Measurements from ENCODE around the gene TPBGL.

TPBGL gene

GRCh38 chr11:75249704-75250103 lies 9.1 kb downstream of the TPBGL start:
- H3K27me3 ChIP-seq (ENCODE audit: insufficient read depth, low read depth, severe bottlenecking): no peaks in the 10 kb centered on the region
- no peaks in the 10 kb centered on the region for H3K36me3 ChIP-seq
- peak; percentile 5 for DNase-seq
- H3K27ac ChIP-seq: no peak overlapping the region
- TF ChIP-seq, protein P1, sequence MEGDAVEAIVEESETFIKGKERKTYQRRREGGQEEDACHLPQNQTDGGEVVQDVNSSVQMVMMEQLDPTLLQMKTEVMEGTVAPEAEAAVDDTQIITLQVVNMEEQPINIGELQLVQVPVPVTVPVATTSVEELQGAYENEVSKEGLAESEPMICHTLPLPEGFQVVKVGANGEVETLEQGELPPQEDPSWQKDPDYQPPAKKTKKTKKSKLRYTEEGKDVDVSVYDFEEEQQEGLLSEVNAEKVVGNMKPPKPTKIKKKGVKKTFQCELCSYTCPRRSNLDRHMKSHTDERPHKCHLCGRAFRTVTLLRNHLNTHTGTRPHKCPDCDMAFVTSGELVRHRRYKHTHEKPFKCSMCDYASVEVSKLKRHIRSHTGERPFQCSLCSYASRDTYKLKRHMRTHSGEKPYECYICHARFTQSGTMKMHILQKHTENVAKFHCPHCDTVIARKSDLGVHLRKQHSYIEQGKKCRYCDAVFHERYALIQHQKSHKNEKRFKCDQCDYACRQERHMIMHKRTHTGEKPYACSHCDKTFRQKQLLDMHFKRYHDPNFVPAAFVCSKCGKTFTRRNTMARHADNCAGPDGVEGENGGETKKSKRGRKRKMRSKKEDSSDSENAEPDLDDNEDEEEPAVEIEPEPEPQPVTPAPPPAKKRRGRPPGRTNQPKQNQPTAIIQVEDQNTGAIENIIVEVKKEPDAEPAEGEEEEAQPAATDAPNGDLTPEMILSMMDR (IDR thresholded peaks at IDR 0.05; ENCODE audit: low read depth, low read length): no peak
- no peaks in the 10 kb centered on the region for H3K9me3 ChIP-seq (ENCODE audit: severe bottlenecking)
- H3K4me3 ChIP-seq (ENCODE audit: low read depth, low read length): no peak overlapping the region

- no peak overlapping the region for H3K27ac ChIP-seq
- H3K36me3 ChIP-seq: no peaks in the 10 kb centered on the region
- TF ChIP-seq, protein P1 (IDR thresholded peaks at IDR 0.05; ENCODE audit: low read depth, low read length): no peak
- H3K27me3 ChIP-seq (ENCODE audit: insufficient read depth, low read depth, severe bottlenecking): no peaks in the 10 kb centered on the region
- no peaks in the 10 kb centered on the region for H3K9me3 ChIP-seq (ENCODE audit: severe bottlenecking)
- H3K4me3 ChIP-seq (ENCODE audit: low read depth, low read length): no peak overlapping the region
- DNase-seq: no peak
Observed at GRCh38 chr11:75254326-75254725, 13.8 kb downstream of the TPBGL start.

- Histone ChIP-seq H3K36me3 (no peaks in the 10 kb centered on the region), H3K27ac (no peak overlapping the region), H3K27me3 (ENCODE audit: insufficient read depth, low read depth, severe bottlenecking) (no peaks in the 10 kb centered on the region), H3K4me3 (ENCODE audit: low read depth, low read length) (no peak overlapping the region), H3K9me3 (ENCODE audit: severe bottlenecking) (no peaks in the 10 kb centered on the region)
- no peak for DNase-seq
- TF ChIP-seq, protein P1 (IDR thresholded peaks at IDR 0.05; ENCODE audit: low read depth, low read length): no peak
Observed at GRCh38 chr11:75260396-75261170, 20.0 kb downstream of the TPBGL start.

DNA sequence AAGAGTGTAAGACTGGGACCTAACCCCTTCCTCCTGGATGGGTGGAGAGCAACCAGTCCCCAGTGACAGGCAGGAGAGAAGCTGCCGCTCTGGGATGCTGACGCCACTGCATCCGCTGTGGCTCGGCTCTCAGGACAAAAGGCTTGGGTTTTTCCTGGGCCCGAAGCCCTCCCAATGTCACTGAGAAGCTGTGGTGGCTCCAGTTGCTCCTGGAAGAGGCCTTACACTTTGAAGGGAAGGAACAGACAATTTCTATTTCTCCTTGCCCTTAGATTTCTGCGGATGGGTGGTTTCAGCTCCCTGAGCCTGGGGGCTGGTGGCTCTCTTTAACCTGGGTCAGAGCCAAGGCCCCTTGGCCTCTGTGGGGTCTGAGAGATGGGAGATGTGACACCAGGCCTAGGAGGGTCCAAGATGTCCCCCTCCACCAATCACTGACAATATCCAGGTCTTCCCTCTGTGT lies 21.4 kb downstream of the TPBGL start:
- no peaks in the 10 kb centered on the region for H3K9me3 ChIP-seq (ENCODE audit: severe bottlenecking)
- DNase-seq: no peak
- no peak overlapping the region for H3K27ac ChIP-seq
- TF ChIP-seq, protein P1 (IDR thresholded peaks at IDR 0.05; ENCODE audit: low read depth, low read length): no peak
- H3K27me3 ChIP-seq (ENCODE audit: insufficient read depth, low read depth, severe bottlenecking): no peaks in the 10 kb centered on the region
- no peak overlapping the region for H3K4me3 ChIP-seq (ENCODE audit: low read depth, low read length)
- H3K36me3 ChIP-seq: no peaks in the 10 kb centered on the region

DNA sequence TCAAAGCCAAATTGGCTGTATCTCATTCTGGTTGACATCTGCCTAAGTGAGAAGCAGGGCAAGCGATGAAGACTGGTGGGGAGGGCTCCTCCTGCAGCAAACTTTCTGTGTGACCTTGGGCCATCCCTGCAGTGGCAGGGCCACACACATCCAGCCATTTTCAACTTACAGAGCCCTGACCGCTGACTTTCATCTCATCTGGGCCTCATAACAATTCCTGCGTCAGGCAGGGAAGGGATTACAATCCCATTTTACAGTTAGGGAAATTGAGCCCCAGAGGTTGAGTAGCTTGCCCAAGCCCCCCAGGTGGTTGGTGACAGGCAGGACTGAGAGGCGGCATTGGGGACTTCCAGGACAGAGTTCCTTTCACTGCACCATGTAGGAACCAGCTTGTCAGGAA lies 21.9 kb downstream of the TPBGL start:
- no peak for DNase-seq
- no peak overlapping the region for H3K4me3 ChIP-seq (ENCODE audit: low read depth, low read length)
- TF ChIP-seq, protein P1 (IDR thresholded peaks at IDR 0.05; ENCODE audit: low read depth, low read length): no peak
- H3K27ac ChIP-seq: no peak overlapping the region
- H3K27me3 ChIP-seq (ENCODE audit: insufficient read depth, low read depth, severe bottlenecking): no peaks in the 10 kb centered on the region
- H3K36me3 ChIP-seq: no peaks in the 10 kb centered on the region
- no peaks in the 10 kb centered on the region for H3K9me3 ChIP-seq (ENCODE audit: severe bottlenecking)

All from WERI-Rb-1 (cell line).